B cell (primary cell): ENCODE data around the gene NRG4. TPM values are rescaled to one million over a fixed set of nuclear protein-coding genes. Genes with fewer than 3 reads are reported as not detected.

Experiments
- ATAC-seq: fragments of 200-7000 bp; cut with Tn5 transposase; one replicate; pipeline ENCODE4 v1.10.0; 2021; ENCODE audit warnings: low read depth, mild to moderate bottlenecking, moderate number of reproducible peaks, moderate library complexity
- CTCF ChIA-PET: fragments of 350-600 bp; sonication (Branson Sonifier 250); formaldehyde crosslinking; loops from one replicate; lab custom pipeline; 2021; ENCODE audit warnings: antibody characterized with exemption, inconsistent platforms; lab: Charles Lee
- POLR2A ChIA-PET: fragments of 350-600 bp; sonication (Branson Sonifier 250); formaldehyde crosslinking; loops from one replicate; lab custom pipeline; 2021; ENCODE audit warnings: antibody characterized with exemption; lab: Charles Lee
- DNase-seq: peaks from one replicate; pipeline ENCODE4 v3.0.0; 2013
- H2AFZ ChIP-seq: 2 replicates; pipeline ENCODE4 v1.6.1; 2012; ENCODE audit warnings: mild to moderate bottlenecking, low read depth, low read length; ENCODE audit not compliant: insufficient read depth, poor library complexity, severe bottlenecking
- H3K27ac ChIP-seq, 2 donors: 1 replicate in 1 of 2; 2 replicates in 1 of 2; pipeline ENCODE4 v1.5.1; 2012 to 2013; ENCODE audit warnings: low read length in 2 of 2, mild to moderate bottlenecking in 2 of 2, moderate library complexity in 1 of 2
- H3K27me3 ChIP-seq, 4 experiments: fragments of 200-600 bp in 1 of 4; sonication (generic) in 1 of 4; replicated peaks in 1 of 4; 1 replicate in 2 of 4; 2 replicates in 2 of 4; pipeline versions ENCODE4 v1.6.1 to v1.7.0; 2013 to 2016; ENCODE audit warnings: low read length in 3 of 4, mild to moderate bottlenecking in 2 of 4, mixed read lengths in 1 of 4, moderate library complexity in 1 of 4; ENCODE audit not compliant: insufficient read depth in 4 of 4, control insufficient read depth in 3 of 4; ENCODE audit errors: control extremely low read depth in 1 of 4
- H3K36me3 ChIP-seq, 2 experiments: replicated peaks in 1 of 2; 1 replicate in 1 of 2; 2 replicates in 1 of 2; pipeline versions ENCODE4 v1.6.1 to v1.7.1; 2013; ENCODE audit warnings: low read length in 1 of 2; ENCODE audit not compliant: insufficient read depth in 2 of 2, control insufficient read depth in 1 of 2; ENCODE audit errors: control extremely low read depth in 1 of 2, extremely low read depth in 1 of 2
- H3K4me1 ChIP-seq, 2 donors: fragments of 200-600 bp in 1 of 2; sonication (generic) in 1 of 2; 1 replicate in 1 of 2; 2 replicates in 1 of 2; pipeline versions ENCODE4 v1.5.1 to v1.6.1; 2013 to 2017; ENCODE audit warnings: low read length in 2 of 2; ENCODE audit not compliant: control insufficient read depth in 2 of 2, insufficient read depth in 2 of 2
- H3K4me2 ChIP-seq: replicated peaks from 2 replicates; pipeline ENCODE3; 2012; ENCODE audit warnings: mild to moderate bottlenecking, low read depth, low read length; ENCODE audit not compliant: poor library complexity, severe bottlenecking
- H3K4me3 ChIP-seq, 5 experiments: fragments of 200-600 bp in 1 of 5; sonication (generic) in 1 of 5; 1 replicate in 3 of 5; 2 replicates in 2 of 5; pipeline versions ENCODE4 v1.5.1 to v1.7.0; 2011 to 2016; ENCODE audit warnings: low read length in 4 of 5, mild to moderate bottlenecking in 4 of 5, low read depth in 2 of 5, control low read depth in 1 of 5, moderate library complexity in 1 of 5; ENCODE audit not compliant: insufficient read depth in 1 of 5; ENCODE audit errors: control extremely low read depth in 1 of 5, extremely low read depth in 1 of 5
- H3K79me2 ChIP-seq: fragments of 200-600 bp; sonication (generic); one replicate; pipeline ENCODE4 v1.6.0; 2016; ENCODE audit warnings: low read length; ENCODE audit not compliant: control insufficient read depth, insufficient read depth
- H3K9ac ChIP-seq: fragments of 200-600 bp; sonication (generic); 2 replicates; pipeline ENCODE4 v1.6.1; 2017; ENCODE audit warnings: mild to moderate bottlenecking, low read length, moderate library complexity
- H3K9me3 ChIP-seq, 3 donors: one replicate each; pipeline versions ENCODE4 v1.6.1 to v1.7.1; 2013; ENCODE audit warnings: low read length in 2 of 3; ENCODE audit not compliant: control insufficient read depth in 2 of 3, insufficient read depth in 1 of 3; ENCODE audit errors: control extremely low read depth in 1 of 3
- H4K20me1 ChIP-seq: 2 replicates; pipeline ENCODE4 v1.6.0; 2012; ENCODE audit warnings: mild to moderate bottlenecking, low read length; ENCODE audit not compliant: insufficient read depth, control insufficient read depth, poor library complexity, severe bottlenecking
- H3K27ac Mint-ChIP-seq: one replicate; pipeline ENCODE4 v1.8.0; 2021; ENCODE audit warnings: mixed read lengths
- H3K27me3 Mint-ChIP-seq: one replicate; pipeline ENCODE4 v1.8.0; 2021; ENCODE audit warnings: mixed read lengths
- H3K4me1 Mint-ChIP-seq: one replicate; pipeline ENCODE4 v1.8.0; 2021; ENCODE audit warnings: mixed read lengths
- H3K4me3 Mint-ChIP-seq: one replicate; pipeline ENCODE4 v1.8.0; 2021; ENCODE audit warnings: mixed read lengths
- H3K9me3 Mint-ChIP-seq: one replicate; pipeline ENCODE4 v1.8.0; 2022; ENCODE audit warnings: mixed read lengths; ENCODE audit not compliant: insufficient read depth
- EZH2 ChIP-seq: IDR thresholded peaks from 2 replicates; pipeline ENCODE4 v1.6.1; 2012; ENCODE audit warnings: borderline replicate concordance, low read depth, mild to moderate bottlenecking, moderate library complexity, low read length; ENCODE audit not compliant: insufficient read depth, poor library complexity, severe bottlenecking
- WGBS: methylation state at CpG from one replicate; pipeline ENCODE4 v1.1.5; 2013; ENCODE audit warnings: missing lambda C conversion rate; ENCODE audit not compliant: insufficient coverage; 5-methylcytosine and 5-hydroxymethylcytosine counted together
- intact Hi-C: fragments of 100-400 bp; cut with micrococcal nuclease; formaldehyde crosslinking; loops from one replicate; pipeline ENCODE4 v1.10.0; 2022
- polyA plus RNA-seq: library from polyadenylated mRNA; depleted of rRNA; stranded (reverse); fragments of >200 nt; gene quantifications from 2 replicates; pipeline ENCODE4 v1.2.3, GENCODE V29; 2012
- total RNA-seq, 2 donors: library from RNA; stranded (reverse); fragments of 120-200 nt in 1 of 2; gene quantifications; 1 replicate in 1 of 2; 2 replicates in 1 of 2; pipeline versions ENCODE4 v1.2.3 to v1.2.4, GENCODE V29; 2013 to 2022
- TF ChIP-seq, protein P1 (sequence below): fragments of 200-600 bp; IDR thresholded peaks from one replicate; pipeline ENCODE4 v1.8.0; 2022; ENCODE audit warnings: antibody characterized with exemption, mild to moderate bottlenecking

The NRG4 gene
- total and polyA plus RNA-seq, 2 donors (not counting 1 experiment from before 2014, with no cell fraction given): 0.37 TPM; not detected in 1

DNA sequence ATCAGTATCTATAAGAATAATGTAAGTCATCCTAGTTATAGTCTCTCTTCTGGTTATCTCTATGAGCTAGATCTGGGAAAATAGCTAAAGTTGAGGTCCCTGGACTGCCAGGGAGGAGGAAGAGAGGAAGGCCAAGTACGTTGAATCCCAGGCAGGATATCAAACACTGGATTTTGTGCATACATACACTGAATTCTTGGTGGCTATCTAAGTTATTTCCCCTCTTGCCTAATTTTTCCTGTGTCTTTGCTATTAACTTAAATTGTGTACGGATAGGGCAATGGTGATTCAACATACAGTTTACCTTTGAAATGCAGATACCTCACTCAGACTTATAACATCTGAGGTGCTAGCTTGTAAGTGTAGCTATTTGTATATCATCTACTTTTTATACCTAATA, 81.4 kb downstream of the NRG4 start:
- Histone ChIP-seq H3K9me3 (no peaks in the 10 kb centered on the region), H3K36me3 (peaks cover 2 to 20% of the 10 kb centered on the region in 2 experiments), H3K4me2 (no peak overlapping the region), H3K4me1 (peaks cover 9 to 10% of the 10 kb centered on the region in 2 donors), H3K27ac (no peak overlapping the region), H3K4me3 (no peak overlapping the region), H3K79me2 (peaks cover 6% of the 10 kb centered on the region), H3K27me3 (no peaks in the 10 kb centered on the region), H2AFZ (no peak overlapping the region), H4K20me1 (peaks cover 18% of the 10 kb centered on the region), H3K9ac (no peak overlapping the region)
- TF ChIP-seq, protein P1, sequence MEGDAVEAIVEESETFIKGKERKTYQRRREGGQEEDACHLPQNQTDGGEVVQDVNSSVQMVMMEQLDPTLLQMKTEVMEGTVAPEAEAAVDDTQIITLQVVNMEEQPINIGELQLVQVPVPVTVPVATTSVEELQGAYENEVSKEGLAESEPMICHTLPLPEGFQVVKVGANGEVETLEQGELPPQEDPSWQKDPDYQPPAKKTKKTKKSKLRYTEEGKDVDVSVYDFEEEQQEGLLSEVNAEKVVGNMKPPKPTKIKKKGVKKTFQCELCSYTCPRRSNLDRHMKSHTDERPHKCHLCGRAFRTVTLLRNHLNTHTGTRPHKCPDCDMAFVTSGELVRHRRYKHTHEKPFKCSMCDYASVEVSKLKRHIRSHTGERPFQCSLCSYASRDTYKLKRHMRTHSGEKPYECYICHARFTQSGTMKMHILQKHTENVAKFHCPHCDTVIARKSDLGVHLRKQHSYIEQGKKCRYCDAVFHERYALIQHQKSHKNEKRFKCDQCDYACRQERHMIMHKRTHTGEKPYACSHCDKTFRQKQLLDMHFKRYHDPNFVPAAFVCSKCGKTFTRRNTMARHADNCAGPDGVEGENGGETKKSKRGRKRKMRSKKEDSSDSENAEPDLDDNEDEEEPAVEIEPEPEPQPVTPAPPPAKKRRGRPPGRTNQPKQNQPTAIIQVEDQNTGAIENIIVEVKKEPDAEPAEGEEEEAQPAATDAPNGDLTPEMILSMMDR: no peak
- TF ChIP-seq EZH2: no peak
- DNase-seq (no peak), ATAC-seq (no peak)
- peaks cover 24% of the 10 kb centered on the region for H3K4me1 Mint-ChIP-seq
- no peaks in the 10 kb centered on the region for H3K9me3 Mint-ChIP-seq
- H3K4me3 Mint-ChIP-seq: no peak overlapping the region
- no peaks in the 10 kb centered on the region for H3K27me3 Mint-ChIP-seq
- H3K27ac Mint-ChIP-seq: no peak overlapping the region
- intact Hi-C loops: no loop called here
- POLR2A ChIA-PET: no interaction called here
- CTCF ChIA-PET: no interaction called here
- WGBS: no CpG with 5 or more reads among the region's 2 CpGs

DNA sequence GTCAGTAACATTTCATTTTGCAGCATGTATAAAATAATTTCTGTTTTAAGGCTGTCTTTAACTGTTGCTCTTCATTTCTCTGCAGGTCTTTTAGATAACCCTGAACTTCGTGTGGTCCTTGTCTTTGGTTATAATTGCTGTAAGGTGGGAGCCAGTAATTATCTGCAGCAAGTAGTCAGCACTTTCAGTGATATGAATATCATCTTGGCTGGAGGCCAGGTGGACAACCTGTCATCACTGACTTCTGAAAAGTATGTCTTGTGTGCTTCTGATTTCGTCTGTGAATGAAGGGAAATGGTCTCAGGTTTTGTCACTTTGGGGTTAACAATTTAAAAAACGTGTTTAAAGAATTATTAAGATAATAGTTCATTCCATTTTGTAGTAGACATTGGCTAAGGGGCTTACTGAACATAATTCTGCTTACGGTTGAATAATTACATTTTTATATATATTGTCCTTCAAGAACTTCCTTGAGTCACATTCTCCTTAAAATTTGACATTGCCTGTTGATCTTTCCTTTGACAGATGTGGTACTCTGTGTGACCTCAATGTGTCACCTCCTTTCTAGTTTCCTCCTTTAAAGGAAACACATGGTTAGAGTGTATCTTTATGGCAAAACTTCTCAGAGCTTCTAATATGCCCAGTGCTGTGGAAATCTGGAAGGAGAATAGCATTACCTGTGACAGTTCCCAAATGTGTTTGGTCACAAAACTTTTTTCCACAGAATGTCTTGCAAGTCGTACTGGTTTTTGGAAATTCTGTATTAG, 82.2 kb downstream of the NRG4 start:
- Histone ChIP-seq H3K79me2 (peaks cover 6% of the 10 kb centered on the region), H3K9me3 (no peaks in the 10 kb centered on the region), H2AFZ (no peak overlapping the region), H3K27me3 (no peaks in the 10 kb centered on the region), H3K4me1 (peaks cover 9 to 12% of the 10 kb centered on the region in 2 donors), H3K36me3 (peaks cover 2 to 20% of the 10 kb centered on the region in 2 experiments), H3K9ac (no peak overlapping the region), H3K4me2 (no peak overlapping the region), H4K20me1 (peaks cover 25% of the 10 kb centered on the region), H3K4me3 (no peak overlapping the region), H3K27ac (no peak overlapping the region)
- Mint-ChIP-seq H3K27ac (no peak overlapping the region), H3K27me3 (no peaks in the 10 kb centered on the region), H3K9me3 (no peaks in the 10 kb centered on the region), H3K4me3 (no peak overlapping the region), H3K4me1 (peaks cover 31% of the 10 kb centered on the region)
- WGBS: 86% methylated on average over 1 of the region's 5 CpGs
- DNase-seq (no peak), ATAC-seq (no peak)
- TF ChIP-seq, protein P1: no peak
- no peak for TF ChIP-seq EZH2
- CTCF ChIA-PET: interaction anchor here (0.6 to 1.6 kb wide), 2 partner anchors 11 to 209 kb away, joined by 3 to 10 read pairs; no protein-coding TSS in a partner anchor
- intact Hi-C loops: loop anchor here (1.0 to 10.0 kb wide), 2 partner anchors 205 to 209 kb away; a partner anchor contains a TSS
- POLR2A ChIA-PET: no interaction called here
